ENCODE measurements around the gene ZNF835. TPM values are rescaled to one million over a fixed set of nuclear protein-coding genes. Genes with fewer than 3 reads are reported as not detected.

Gene ZNF835
- total and polyA plus RNA-seq, 10 of the 15 experiments (the other 5 are each of a cell fraction or from before 2014, with no cell fraction given), result not detected

- CTCF ChIA-PET, result interaction anchor here (0.6 kb wide), 1 partner anchor 1481 kb away, joined by 3 read pairs; no protein-coding TSS in a partner anchor
These were observed 20.8 kb upstream of the ZNF835 start for GRCh38 chr19:56692206-56692895.

More at GRCh38 chr19:56692206-56692895, 20.8 kb upstream of the ZNF835 start:
- no peaks in the 10 kb centered on the region; the same call in 2 of the 3 replicates for H3K9me3 ChIP-seq (replicated peaks; ENCODE audit: control insufficient read depth, insufficient read depth, low read length)
- ChIA-PET POLR2A (no interaction called here), RAD21 (ENCODE audit: unreplicated experiment) (no interaction called here), SMC1A (ENCODE audit: uncharacterized antibody, unreplicated experiment) (no interaction called here)
- FAIRE-seq, result no peak
- no peak overlapping the region for H3K27ac ChIP-seq (ENCODE audit: control insufficient read depth, insufficient read depth)
- H2AFZ ChIP-seq (ENCODE audit: control insufficient read depth, low read depth, low read length), result no peak overlapping the region
- BruUV-seq (replicated peaks), result no TSS peak
- H3K36me3 ChIP-seq (ENCODE audit: control insufficient read depth in 2 of 2, insufficient read depth in 2 of 2, low read length in 1 of 2), result no peaks in the 10 kb centered on the region
- no peak overlapping the region for H3K9ac ChIP-seq (ENCODE audit: control insufficient read depth, insufficient read depth, low read length)
- no peaks in the 10 kb centered on the region for H3K79me2 ChIP-seq (ENCODE audit: control insufficient read depth, insufficient read depth, low read length)
- H3K4me2 ChIP-seq (ENCODE audit: control insufficient read depth, insufficient read depth), result no peak overlapping the region
- H3K4me3 ChIP-seq, result no peak overlapping the region
- intact Hi-C loops (cut with micrococcal nuclease; ENCODE audit: unreplicated experiment) (no loop called here), in situ Hi-C loops (cut with MboI) (no loop called here)
- H3K4me1 ChIP-seq (ENCODE audit: control insufficient read depth, insufficient read depth, low read length), result no peaks in the 10 kb centered on the region
- no peaks in the 10 kb centered on the region for H4K20me1 ChIP-seq (ENCODE audit: control insufficient read depth, insufficient read depth)
- WGBS (ENCODE audit: insufficient coverage, insufficient replicate concordance, low lambda C conversion rate, missing lambda C conversion rate), result 5% methylated on average over 8 of the region's 8 CpGs
- ATAC-seq, result no peak
- no peak for TF ChIP-seq ZNF384 (IDR thresholded peaks at IDR 0.05; ENCODE audit: borderline replicate concordance, low read depth, low read length)
- TF ChIP-seq RELA (IDR thresholded peaks at IDR 0.05; ENCODE audit: borderline replicate concordance, partially characterized antibody), result no peak
- no peak for TF ChIP-seq MEF2B (IDR thresholded peaks at IDR 0.05; ENCODE audit: partially characterized antibody, poor library complexity, severe bottlenecking)
- TF ChIP-seq BACH1 (IDR thresholded peaks at IDR 0.05; ENCODE audit: borderline replicate concordance), result no peak
- no peak for TF ChIP-seq MXI1 (IDR thresholded peaks at IDR 0.05; ENCODE audit: low read depth, low read length)
- no peak for TF ChIP-seq IRF4 (IDR thresholded peaks at IDR 0.05; ENCODE audit: low read depth, low read length)
- no peak for TF ChIP-seq SPI1 (IDR thresholded peaks at IDR 0.05; ENCODE audit: borderline replicate concordance, insufficient read depth, low read depth, low read length)
- no peak for TF ChIP-seq HDAC2 (IDR thresholded peaks at IDR 0.05)
- no peak for TF ChIP-seq NKRF (conservative IDR thresholded peaks at IDR 0.05)
- TF ChIP-seq STAT3 (IDR thresholded peaks at IDR 0.05; ENCODE audit: low read depth, low read length), result no peak
- TF ChIP-seq CTCF (IDR thresholded peaks at IDR 0.05 in 2 of 3, conservative IDR thresholded peaks at IDR 0.05 in 1 of 3; ENCODE audit: control insufficient read depth in 2 of 3, extremely low read depth in 1 of 3, insufficient read depth in 1 of 3, low read depth in 3 of 3, low read length in 3 of 3), result no peak
- no peak for TF ChIP-seq IRF5 (IDR thresholded peaks at IDR 0.05; ENCODE audit: borderline replicate concordance)
- TF ChIP-seq ELK1 (IDR thresholded peaks at IDR 0.05; ENCODE audit: low read depth, low read length), result no peak
- no peak for TF ChIP-seq GABPA (IDR thresholded peaks at IDR 0.05; ENCODE audit: low read depth)
- no peak for TF ChIP-seq JUNB (IDR thresholded peaks at IDR 0.05)
- DNase-seq (ENCODE audit: low read depth, low spot score), result no peak
- no peaks in the 10 kb centered on the region for H3K27me3 ChIP-seq (replicated peaks in 1 of 2; ENCODE audit: control insufficient read depth in 2 of 2, insufficient read depth in 2 of 2, low read length in 1 of 2)

All from GM12878 (cell line).